MM.1S (cell line): Measurements from ENCODE around the gene CYB5R4.
"Not testable (repeated sequence)": the region's sequence is repeated elsewhere in the genome, so short reads cannot be mapped to it uniquely, and the experiment has no call there.

ENCODE experiments used
- DNase-seq: peaks from one replicate; pipeline ENCODE4 v3.0.0-alpha.2; 2015
- H2AFZ ChIP-seq: fragments of 300-600 bp; sonication (generic); 2 replicates; pipeline ENCODE4 v1.6.0; 2016; ENCODE audit warnings: antibody characterized with exemption, low read length
- H3F3A ChIP-seq: fragments of 300-600 bp; sonication (generic); 2 replicates; pipeline ENCODE4 v1.6.1; 2016; ENCODE audit warnings: mild to moderate bottlenecking, antibody characterized with exemption, low read length, moderate library complexity, mixed read lengths; ENCODE audit not compliant: insufficient read depth
- H3K27ac ChIP-seq: fragments of 300-600 bp; sonication (generic); 2 replicates; pipeline ENCODE4 v1.5.1; 2016; ENCODE audit warnings: mild to moderate bottlenecking, low read length
- H3K27me3 ChIP-seq: fragments of 300-600 bp; sonication (generic); replicated peaks from 2 replicates; pipeline ENCODE4 v1.6.0; 2016; ENCODE audit warnings: low read length; ENCODE audit not compliant: insufficient read depth
- H3K36me3 ChIP-seq: fragments of 300-600 bp; sonication (generic); replicated peaks from 2 replicates; pipeline ENCODE4 v1.6.1; 2016; ENCODE audit warnings: mild to moderate bottlenecking, low read length, mixed read lengths; ENCODE audit not compliant: insufficient read depth
- H3K4me1 ChIP-seq: fragments of 300-600 bp; sonication (generic); 2 replicates; pipeline ENCODE4 v1.6.1; 2016; ENCODE audit warnings: low read length, mixed read lengths
- H3K4me2 ChIP-seq: fragments of 300-600 bp; sonication (generic); 2 replicates; pipeline ENCODE4 v1.6.0; 2016; ENCODE audit warnings: low read depth, low read length
- H3K4me3 ChIP-seq: fragments of 300-600 bp; sonication (generic); 2 replicates; pipeline ENCODE4 v1.5.1; 2016; ENCODE audit warnings: low read length, mixed read lengths
- H3K79me2 ChIP-seq: fragments of 300-600 bp; sonication (generic); 2 replicates; pipeline ENCODE4 v1.6.1; 2016; ENCODE audit warnings: mixed run types, low read length, mixed read lengths
- H3K9ac ChIP-seq: fragments of 300-600 bp; sonication (generic); 2 replicates; pipeline ENCODE4 v1.6.1; 2016; ENCODE audit warnings: low read length, mixed read lengths
- H3K9me2 ChIP-seq: fragments of 300-600 bp; sonication (generic); replicated peaks from 2 replicates; pipeline ENCODE4 v1.6.1; 2016; ENCODE audit warnings: mild to moderate bottlenecking, low read length, mixed read lengths; ENCODE audit not compliant: insufficient read depth
- H3K9me3 ChIP-seq: fragments of 300-600 bp; sonication (generic); replicated peaks from 2 replicates; pipeline ENCODE4 v1.6.1; 2016; ENCODE audit warnings: mild to moderate bottlenecking, low read length, mixed read lengths; ENCODE audit not compliant: insufficient read depth
- H4K20me1 ChIP-seq: fragments of 300-600 bp; sonication (generic); 2 replicates; pipeline ENCODE4 v1.6.1; 2016; ENCODE audit warnings: mild to moderate bottlenecking, low read length, moderate library complexity, mixed read lengths; ENCODE audit not compliant: insufficient read depth
- CTCF ChIP-seq: fragments of 300-600 bp; sonication (generic); IDR thresholded peaks from 2 replicates; pipeline ENCODE4 v1.5.1; 2016; ENCODE audit warnings: antibody characterized with exemption, low read length, mixed read lengths
- EZH2 ChIP-seq: fragments of 300-600 bp; sonication (generic); optimal IDR thresholded peaks from 2 replicates; pipeline ENCODE3; 2017; ENCODE audit warnings: low read depth, mild to moderate bottlenecking, antibody characterized with exemption, low read length, mixed read lengths
- EZH2phosphoT487 ChIP-seq: fragments of 300-600 bp; sonication (generic); IDR thresholded peaks from 2 replicates; pipeline ENCODE4 v1.6.1; 2018; ENCODE audit warnings: antibody characterized with exemption, low read length

CYB5R4 gene

GRCh38 chr6:83891586-83891985 lies 32.1 kb downstream of the CYB5R4 start:
- Histone ChIP-seq H3K9me2 (no peaks in the 10 kb centered on the region), H3K9me3 (no peaks in the 10 kb centered on the region), H3K4me3 (no peak overlapping the region), H3F3A (no peaks in the 10 kb centered on the region), H3K27ac (no peak overlapping the region), H3K4me1 (no peaks in the 10 kb centered on the region), H3K4me2 (no peak overlapping the region), H3K79me2 (peaks cover 94% of the 10 kb centered on the region), H3K36me3 (no peaks in the 10 kb centered on the region), H4K20me1 (no peaks in the 10 kb centered on the region; the same call in 1 of the 2 replicates), H2AFZ (no peak overlapping the region), H3K27me3 (no peaks in the 10 kb centered on the region), H3K9ac (no peak overlapping the region)
- DNase-seq: no peak
- TF ChIP-seq CTCF (no peak), EZH2phosphoT487 (no peak), EZH2 (no peak)

- no peak for DNase-seq
- Histone ChIP-seq H3K79me2 (peaks cover 83% of the 10 kb centered on the region), H3K27ac (no peak overlapping the region), H3K9ac (no peak overlapping the region), H2AFZ (no peak overlapping the region), H3K9me3 (no peaks in the 10 kb centered on the region), H3K9me2 (no peaks in the 10 kb centered on the region), H3K4me1 (no peaks in the 10 kb centered on the region), H3K4me3 (no peak overlapping the region), H3K4me2 (no peak overlapping the region), H3K27me3 (no peaks in the 10 kb centered on the region), H4K20me1 (no peaks in the 10 kb centered on the region; the same call in 1 of the 2 replicates), H3K36me3 (no peaks in the 10 kb centered on the region), H3F3A (no peaks in the 10 kb centered on the region)
- TF ChIP-seq EZH2: no peak
- TF ChIP-seq CTCF: no peak
- TF ChIP-seq EZH2phosphoT487: no peak
Observed at GRCh38 chr6:83893024-83893423, 33.5 kb downstream of the CYB5R4 start.

GRCh38 chr6:83897094-83897493 lies 37.6 kb downstream of the CYB5R4 start:
- H3K4me1 ChIP-seq, H3K9ac ChIP-seq, H2AFZ ChIP-seq, H3F3A ChIP-seq, H3K9me3 ChIP-seq, H3K4me2 ChIP-seq, H3K4me3 ChIP-seq, H3K27me3 ChIP-seq, DNase-seq, H4K20me1 ChIP-seq, H3K9me2 ChIP-seq, H3K27ac ChIP-seq, H3K36me3 ChIP-seq: not testable (repeated sequence)
- H3K79me2 ChIP-seq: peaks cover 52% of the 10 kb centered on the region

- TF ChIP-seq CTCF: no peak
- no peak for TF ChIP-seq EZH2
- no peak for TF ChIP-seq EZH2phosphoT487
- Histone ChIP-seq H3K79me2 (peaks cover 55% of the 10 kb centered on the region), H2AFZ (no peak overlapping the region), H3K9me2 (no peaks in the 10 kb centered on the region), H3K27ac (no peak overlapping the region), H3K27me3 (no peaks in the 10 kb centered on the region), H3K9me3 (no peaks in the 10 kb centered on the region), H4K20me1 (no peaks in the 10 kb centered on the region; the same call in 1 of the 2 replicates), H3K4me1 (no peaks in the 10 kb centered on the region), H3K9ac (no peak overlapping the region), H3K4me2 (no peak overlapping the region), H3K4me3 (no peak overlapping the region), H3K36me3 (no peaks in the 10 kb centered on the region), H3F3A (no peaks in the 10 kb centered on the region)
- no peak for DNase-seq
Observed at GRCh38 chr6:83901624-83902023, 42.1 kb downstream of the CYB5R4 start.
